ENCODE results near the gene FBXO21. TPM values are rescaled to one million over a fixed set of nuclear protein-coding genes. Genes with fewer than 3 reads are reported as not detected.

Gene FBXO21
- total and polyA plus RNA-seq, 7 experiments from 2014 or later = 30.4 to 62.9 (median 51.4) TPM

GRCh38 chr12:117139025-117139717, 51.1 kb downstream of the FBXO21 start:
- POLR2A ChIA-PET = no interaction called here
- Histone ChIP-seq H3K4me3 (ENCODE audit: low read length) (no peak overlapping the region), H3K36me3 (ENCODE audit: control insufficient read depth in 2 of 3, insufficient read depth in 3 of 3, low read length in 3 of 3) (peaks cover 0 to 11% (median 0%) of the 10 kb centered on the region in 3 experiments), H3K27ac (ENCODE audit: low read depth, low read length) (no peak overlapping the region), H3K4me1 (ENCODE audit: control insufficient read depth in 2 of 2, insufficient read depth in 2 of 2, low read length in 2 of 2) (peaks cover 0 to 3% of the 10 kb centered on the region in 2 donors), H3K9me3 (ENCODE audit: control insufficient read depth in 2 of 3, low read length in 3 of 3) (no peaks in the 10 kb centered on the region), H3K27me3 (ENCODE audit: control insufficient read depth in 2 of 2, insufficient read depth in 2 of 2, low read length in 2 of 2) (no peaks in the 10 kb centered on the region)
- Mint-ChIP-seq H3K4me1 (peaks cover 2 to 10% (median 3%) of the 10 kb centered on the region in 7 donors), H3K36me3 (peaks cover 0 to 14% (median 2%) of the 10 kb centered on the region in 5 donors), H3K4me3 (no peak overlapping the region), H3K27ac (no peak overlapping the region), H3K9me3 (no peaks in the 10 kb centered on the region), H3K27me3 (no peaks in the 10 kb centered on the region)
- CTCF ChIA-PET = no interaction called here
- intact Hi-C loops (cut with micrococcal nuclease) = loop anchor here in 1 of 2 donors (10.0 kb wide), 1 partner anchor 404 kb away; the partner anchor contains the start of genes RNFT2 and SPRING1
- ATAC-seq (no peak), DNase-seq (no peak)

GRCh38 chr12:117134721-117135120, 55.5 kb downstream of the FBXO21 start:
- Mint-ChIP-seq H3K4me1 (peaks cover 10 to 17% (median 11%) of the 10 kb centered on the region in 7 donors), H3K36me3 (peaks cover 0 to 4% (median 0%) of the 10 kb centered on the region in 5 donors), H3K27ac (no peak overlapping the region), H3K9me3 (no peaks in the 10 kb centered on the region), H3K27me3 (no peaks in the 10 kb centered on the region), H3K4me3 (no peak overlapping the region)
- no peaks in the 10 kb centered on the region for H3K9me3 ChIP-seq (ENCODE audit: control insufficient read depth in 2 of 3, low read length in 3 of 3)
- no peak overlapping the region for H3K4me3 ChIP-seq (ENCODE audit: low read length)
- ChIA-PET POLR2A (interaction anchor here (0.6 kb wide), 1 partner anchor 53 kb away, joined by 3 read pairs; no protein-coding TSS in a partner anchor), CTCF (no interaction called here)
- intact Hi-C loops (cut with micrococcal nuclease) = loop anchor here in 1 of 2 donors (1.0 to 10.0 kb wide), 2 partner anchors 16 to 400 kb away; partner anchors contain the start of genes RNFT2 and SPRING1
- no peaks in the 10 kb centered on the region for H3K27me3 ChIP-seq (ENCODE audit: control insufficient read depth in 2 of 2, insufficient read depth in 2 of 2, low read length in 2 of 2)
- ATAC-seq (no peak), DNase-seq (no peak)
- peaks cover 6 to 11% of the 10 kb centered on the region in 2 donors for H3K4me1 ChIP-seq (ENCODE audit: control insufficient read depth in 2 of 2, insufficient read depth in 2 of 2, low read length in 2 of 2)
- H3K27ac ChIP-seq (ENCODE audit: low read depth, low read length) = no peak overlapping the region
- H3K36me3 ChIP-seq (ENCODE audit: control insufficient read depth in 2 of 3, insufficient read depth in 3 of 3, low read length in 3 of 3) = no peaks in the 10 kb centered on the region

GRCh38 chr12:117134059-117134458, 56.2 kb downstream of the FBXO21 start:
- Histone ChIP-seq H3K36me3 (ENCODE audit: control insufficient read depth in 2 of 3, insufficient read depth in 3 of 3, low read length in 3 of 3) (no peaks in the 10 kb centered on the region), H3K27ac (ENCODE audit: low read depth, low read length) (no peak overlapping the region), H3K4me1 (ENCODE audit: control insufficient read depth in 2 of 2, insufficient read depth in 2 of 2, low read length in 2 of 2) (peaks cover 6 to 11% of the 10 kb centered on the region in 2 donors), H3K4me3 (ENCODE audit: low read length) (no peak overlapping the region), H3K9me3 (ENCODE audit: control insufficient read depth in 2 of 3, low read length in 3 of 3) (no peaks in the 10 kb centered on the region), H3K27me3 (ENCODE audit: control insufficient read depth in 2 of 2, insufficient read depth in 2 of 2, low read length in 2 of 2) (no peaks in the 10 kb centered on the region)
- Mint-ChIP-seq H3K4me1 (peaks cover 9 to 17% (median 11%) of the 10 kb centered on the region in 7 donors), H3K27ac (peak overlapping the region in 7 of 9 donors; percentile 4 to 83 (median 60)), H3K36me3 (peaks cover 0 to 4% (median 0%) of the 10 kb centered on the region in 5 donors), H3K27me3 (no peaks in the 10 kb centered on the region), H3K4me3 (peak overlapping the region in 9 of 10 donors; percentile 4 to 63 (median 44)), H3K9me3 (no peaks in the 10 kb centered on the region)
- DNase-seq (peak in 8 of 9 donors; percentile 26 to 60 (median 44)), ATAC-seq (peak; percentile 85)
- intact Hi-C loops (cut with micrococcal nuclease) = loop anchor here in 1 of 2 donors (1.0 to 10.0 kb wide), 2 partner anchors 16 to 399 kb away; partner anchors contain the start of genes RNFT2 and SPRING1
- ChIA-PET CTCF (interaction anchor here (1.0 kb wide), 1 partner anchor 19 kb away, joined by 3 read pairs; no protein-coding TSS in a partner anchor), POLR2A (no interaction called here)

DNA sequence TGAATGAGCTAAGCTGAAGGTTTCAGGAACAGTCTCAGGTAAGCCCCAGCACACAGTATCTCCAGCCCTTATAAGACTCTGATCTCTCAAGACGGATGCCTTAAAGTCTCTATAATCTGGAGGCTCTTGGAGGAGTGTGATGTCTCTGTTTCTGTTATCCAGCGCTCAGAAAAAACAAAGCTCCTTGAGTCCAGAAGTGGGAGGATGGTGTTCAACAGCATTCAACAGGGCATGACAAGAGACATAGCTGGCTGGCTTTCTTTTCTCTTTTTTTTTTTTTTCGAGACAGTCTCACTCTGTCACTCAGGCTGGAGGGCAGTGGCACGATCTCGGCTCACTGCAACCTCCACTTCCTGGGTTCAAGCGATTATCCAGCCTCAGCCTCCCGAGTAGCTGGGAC, 59.5 kb downstream of the FBXO21 start:
- H3K4me3 ChIP-seq (ENCODE audit: low read length) = no peak overlapping the region
- no peaks in the 10 kb centered on the region for H3K27me3 Mint-ChIP-seq
- ChIA-PET POLR2A (no interaction called here), CTCF (no interaction called here)
- peaks cover 6 to 11% of the 10 kb centered on the region in 2 donors for H3K4me1 ChIP-seq (ENCODE audit: control insufficient read depth in 2 of 2, insufficient read depth in 2 of 2, low read length in 2 of 2)
- peaks cover 0 to 7% (median 0%) of the 10 kb centered on the region in 5 donors for H3K36me3 Mint-ChIP-seq
- ATAC-seq (no peak), DNase-seq (no peak)
- H3K9me3 Mint-ChIP-seq = peaks cover 0 to 17% (median 0%) of the 10 kb centered on the region in 11 donors
- H3K36me3 ChIP-seq (ENCODE audit: control insufficient read depth in 2 of 3, insufficient read depth in 3 of 3, low read length in 3 of 3) = no peaks in the 10 kb centered on the region
- intact Hi-C loops (cut with micrococcal nuclease) = loop anchor here in 1 of 2 donors (10.0 kb wide), 1 partner anchor 396 kb away; the partner anchor contains the start of genes RNFT2 and SPRING1
- peaks cover 9 to 16% (median 11%) of the 10 kb centered on the region in 7 donors for H3K4me1 Mint-ChIP-seq
- H3K4me3 Mint-ChIP-seq = no peak overlapping the region
- no peak overlapping the region for H3K27ac ChIP-seq (ENCODE audit: low read depth, low read length)
- H3K27me3 ChIP-seq (ENCODE audit: control insufficient read depth in 2 of 2, insufficient read depth in 2 of 2, low read length in 2 of 2) = no peaks in the 10 kb centered on the region
- H3K27ac Mint-ChIP-seq = no peak overlapping the region
- no peaks in the 10 kb centered on the region for H3K9me3 ChIP-seq (ENCODE audit: control insufficient read depth in 2 of 3, low read length in 3 of 3)

DNA sequence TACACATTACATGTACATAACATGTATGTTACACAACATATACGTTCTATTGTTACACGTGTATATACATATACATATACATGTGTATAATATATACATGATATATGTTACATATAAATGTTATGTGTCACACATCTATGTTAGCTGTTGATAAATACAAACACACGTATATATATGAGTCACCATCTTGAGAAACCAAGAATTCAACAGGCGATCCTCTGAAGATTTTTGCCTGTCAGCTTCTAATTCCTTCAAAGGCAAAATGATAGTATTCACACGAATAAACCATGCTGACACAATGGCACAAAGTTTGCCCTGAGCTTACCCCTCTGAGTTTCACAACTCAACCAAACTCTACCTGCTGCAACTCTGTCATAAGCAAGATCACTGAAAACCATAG, 60.9 kb downstream of the FBXO21 start:
- no peak for DNase-seq
- H3K4me1 ChIP-seq (ENCODE audit: control insufficient read depth in 2 of 2, insufficient read depth in 2 of 2, low read length in 2 of 2) = peaks cover 6 to 10% of the 10 kb centered on the region in 2 donors
- no peak overlapping the region for H3K4me3 Mint-ChIP-seq
- no peak overlapping the region for H3K27ac Mint-ChIP-seq
- H3K4me3 ChIP-seq (ENCODE audit: low read length) = no peak overlapping the region
- intact Hi-C loops (cut with micrococcal nuclease) = no loop called here
- H3K9me3 Mint-ChIP-seq = peaks cover 0 to 17% (median 0%) of the 10 kb centered on the region in 11 donors
- ChIA-PET CTCF (no interaction called here), POLR2A (no interaction called here)
- H3K4me1 Mint-ChIP-seq = peaks cover 8 to 18% (median 11%) of the 10 kb centered on the region in 7 donors
- H3K36me3 ChIP-seq (ENCODE audit: control insufficient read depth in 2 of 3, insufficient read depth in 3 of 3, low read length in 3 of 3) = no peaks in the 10 kb centered on the region
- no peaks in the 10 kb centered on the region for H3K27me3 ChIP-seq (ENCODE audit: control insufficient read depth in 2 of 2, insufficient read depth in 2 of 2, low read length in 2 of 2)
- H3K27ac ChIP-seq (ENCODE audit: low read depth, low read length) = no peak overlapping the region
- peaks cover 0 to 7% (median 0%) of the 10 kb centered on the region in 5 donors for H3K36me3 Mint-ChIP-seq
- ATAC-seq = no peak
- no peaks in the 10 kb centered on the region for H3K9me3 ChIP-seq (ENCODE audit: control insufficient read depth in 2 of 3, low read length in 3 of 3)
- no peaks in the 10 kb centered on the region for H3K27me3 Mint-ChIP-seq

- H3K9me3 Mint-ChIP-seq = peaks cover 0 to 17% (median 0%) of the 10 kb centered on the region in 11 donors
- H3K27me3 ChIP-seq (ENCODE audit: control insufficient read depth in 2 of 2, insufficient read depth in 2 of 2, low read length in 2 of 2) = no peaks in the 10 kb centered on the region
- no peaks in the 10 kb centered on the region for H3K27me3 Mint-ChIP-seq
- POLR2A ChIA-PET = no interaction called here
- peaks cover 0 to 7% (median 0%) of the 10 kb centered on the region in 5 donors for H3K36me3 Mint-ChIP-seq
- DNase-seq = no peak
- H3K4me1 Mint-ChIP-seq = peaks cover 0 to 13% (median 0%) of the 10 kb centered on the region in 7 donors
- no peak overlapping the region for H3K4me3 ChIP-seq (ENCODE audit: low read length)
- H3K27ac Mint-ChIP-seq = peak overlapping the region in 2 of 9 donors; percentile 51 to 63
- H3K27ac ChIP-seq (ENCODE audit: low read depth, low read length) = no peak overlapping the region
- no peaks in the 10 kb centered on the region for H3K4me1 ChIP-seq (ENCODE audit: control insufficient read depth in 2 of 2, insufficient read depth in 2 of 2, low read length in 2 of 2)
- no peaks in the 10 kb centered on the region for H3K9me3 ChIP-seq (ENCODE audit: control insufficient read depth in 2 of 3, low read length in 3 of 3)
- intact Hi-C loops (cut with micrococcal nuclease) = no loop called here
- no peak for ATAC-seq
- CTCF ChIA-PET = no interaction called here
- no peaks in the 10 kb centered on the region for H3K36me3 ChIP-seq (ENCODE audit: control insufficient read depth in 2 of 3, insufficient read depth in 3 of 3, low read length in 3 of 3)
- no peak overlapping the region for H3K4me3 Mint-ChIP-seq
These were observed 62.1 kb downstream of the FBXO21 start for GRCh38 chr12:117127933-117128823.
